Adrenal gland (tissue), 5 donors: ENCODE data around the gene CMIP.

Source experiments
- CTCF ChIP-seq, 6 experiments: fragments of 450-650 bp in 4 of 6; fragments of 200-600 bp in 2 of 6; sonication (generic) in 1 of 6; IDR thresholded peaks; 1 replicate in 5 of 6; 2 replicates in 1 of 6; pipeline versions ENCODE4 v1.5.1 to v1.8.0; 2016 to 2021; ENCODE audit warnings: antibody characterized with exemption in 6 of 6, mild to moderate bottlenecking in 2 of 6, moderate library complexity in 1 of 6
- POLR2A ChIP-seq, 2 donors: fragments of 450-650 bp; IDR thresholded peaks; one replicate each; pipeline ENCODE4 v1.6.1; 2017; ENCODE audit warnings: antibody characterized with exemption in 2 of 2, mild to moderate bottlenecking in 2 of 2, moderate library complexity in 1 of 2
- donor health status: DM: no; HTN: no; CAD: no.

- TF ChIP-seq CTCF (IDR thresholded peaks at IDR 0.05) (no peak), POLR2A (IDR thresholded peaks at IDR 0.05) (no peak)
Observed at GRCh38 chr16:81460075-81460474, 15.5 kb downstream of the CMIP start.
